Ectodermal cell (in vitro differentiated cells): ENCODE data around the gene ARHGAP9.

Experiments
- H3K27ac ChIP-seq: 2 replicates; pipeline ENCODE4 v1.7.0; 2013; ENCODE audit warnings: mild to moderate bottlenecking, low read depth, low read length; ENCODE audit not compliant: insufficient read depth, poor library complexity, severe bottlenecking
- H3K27me3 ChIP-seq: 2 replicates; pipeline ENCODE4 v1.7.0; 2013; ENCODE audit warnings: mild to moderate bottlenecking, low read length; ENCODE audit not compliant: insufficient read depth, control insufficient read depth, poor library complexity, severe bottlenecking
- H3K36me3 ChIP-seq: one replicate; pipeline ENCODE4 v1.7.0; 2013; ENCODE audit warnings: low read length; ENCODE audit not compliant: control insufficient read depth, insufficient read depth
- H3K4me1 ChIP-seq: one replicate; pipeline ENCODE4 v1.7.0; 2013; ENCODE audit warnings: low read length; ENCODE audit not compliant: control insufficient read depth, insufficient read depth
- H3K4me3 ChIP-seq: 2 replicates; pipeline ENCODE4 v1.7.0; 2013; ENCODE audit warnings: low read depth, low read length, control low read depth; ENCODE audit not compliant: insufficient read depth
- H3K9me3 ChIP-seq: 2 replicates; pipeline ENCODE4 v1.7.0; 2013; ENCODE audit warnings: mild to moderate bottlenecking, low read length, moderate library complexity; ENCODE audit not compliant: control insufficient read depth
- WGBS, 2 experiments: methylation state at CpG; one replicate each; pipeline ENCODE4 v1.1.7; 2013; ENCODE audit warnings: missing lambda C conversion rate in 2 of 2; 5-methylcytosine and 5-hydroxymethylcytosine counted together

Gene ARHGAP9

DNA sequence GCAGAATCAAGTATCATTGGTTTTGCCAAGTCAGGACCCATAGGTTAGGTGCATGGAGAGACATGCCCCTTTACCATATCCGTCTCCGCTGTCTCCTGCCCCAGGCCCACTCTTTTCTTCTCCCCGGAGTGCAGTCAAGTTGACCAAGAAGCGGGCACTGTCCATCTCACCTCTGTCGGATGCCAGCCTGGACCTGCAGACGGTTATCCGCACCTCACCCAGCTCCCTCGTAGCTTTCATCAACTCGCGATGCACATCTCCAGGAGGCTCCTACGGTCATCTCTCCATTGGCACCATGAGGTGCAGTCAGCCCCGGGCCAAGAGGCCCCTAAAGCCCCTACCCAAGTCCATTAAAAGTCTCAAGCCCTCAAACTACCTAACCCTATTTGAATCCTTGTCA lies 15.1 kb downstream of the ARHGAP9 start:
- 93 to 95% methylated on average over 12 of the region's 12 CpGs for WGBS, 2 experiments

DNA sequence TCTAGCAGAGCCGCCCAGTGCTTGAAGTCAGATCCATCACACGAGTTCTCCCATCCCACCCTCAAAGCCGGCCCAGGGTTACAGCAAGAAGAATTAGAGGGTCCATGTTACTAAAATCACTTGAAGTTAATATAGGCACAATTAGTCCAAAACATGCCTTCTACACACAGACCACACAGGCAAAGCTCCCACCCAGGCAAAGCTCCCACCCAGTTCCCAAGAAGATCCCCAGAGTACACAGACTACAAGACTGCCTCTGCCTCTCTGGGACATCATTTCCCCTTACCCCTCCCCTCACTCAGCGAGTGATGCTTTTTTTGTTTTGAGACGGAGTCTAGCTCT lies 16.8 kb downstream of the ARHGAP9 start:
- Histone ChIP-seq H3K36me3 (no peaks in the 10 kb centered on the region), H3K4me1 (peaks cover 24% of the 10 kb centered on the region), H3K9me3 (no peaks in the 10 kb centered on the region), H3K27ac (no peak overlapping the region), H3K27me3 (peaks cover 21% of the 10 kb centered on the region), H3K4me3 (no peak overlapping the region)
- 31 to 36% methylated on average over 5 of the region's 5 CpGs for WGBS, 2 experiments

More for the DNA sequence above, 15.1 kb downstream of the ARHGAP9 start:
- no peaks in the 10 kb centered on the region for H3K36me3 ChIP-seq
- no peaks in the 10 kb centered on the region for H3K9me3 ChIP-seq
- no peak overlapping the region for H3K4me3 ChIP-seq
- H3K4me1 ChIP-seq, result peaks cover 19% of the 10 kb centered on the region
- peaks cover 21% of the 10 kb centered on the region for H3K27me3 ChIP-seq
- no peak overlapping the region for H3K27ac ChIP-seq

DNA sequence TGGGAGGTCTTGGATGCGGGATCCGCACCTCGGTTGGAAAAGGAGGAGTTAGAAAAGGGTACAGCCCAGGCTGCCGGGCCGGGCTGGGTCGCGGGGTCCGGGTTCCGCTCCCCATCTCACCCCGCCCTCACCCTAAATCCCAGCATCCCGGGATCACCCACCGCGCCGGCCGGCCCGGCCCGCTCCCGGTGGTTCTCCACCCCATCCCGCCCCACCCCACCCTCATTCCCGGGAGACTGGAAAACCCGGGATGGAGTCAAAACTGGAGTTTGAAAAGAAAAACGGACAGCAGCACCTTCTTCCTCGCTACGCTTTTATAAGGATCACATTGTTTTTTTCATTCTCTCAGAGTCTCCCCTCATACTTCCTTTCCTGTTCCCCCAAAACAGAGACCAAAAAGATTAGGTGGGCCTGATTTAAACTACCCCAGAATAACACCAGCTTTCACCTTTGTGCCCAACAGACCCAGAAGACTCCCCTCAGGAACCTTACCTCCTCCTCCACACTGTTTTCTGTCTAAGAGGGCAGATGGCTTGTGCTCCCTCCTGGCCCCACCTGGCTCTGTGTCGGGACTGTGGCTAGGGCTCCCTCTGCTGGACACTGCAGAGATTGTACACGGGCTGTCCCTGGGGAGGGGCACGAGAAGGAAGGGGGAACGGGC lies 17.3 kb downstream of the ARHGAP9 start:
- WGBS, 2 experiments, result 0% methylated on average over 28 of the region's 28 CpGs
- Histone ChIP-seq H3K4me3 (peak overlapping the region; percentile 31), H3K9me3 (no peaks in the 10 kb centered on the region), H3K36me3 (no peaks in the 10 kb centered on the region), H3K27ac (peak overlapping the region; percentile 82), H3K4me1 (peaks cover 24% of the 10 kb centered on the region), H3K27me3 (peaks cover 21% of the 10 kb centered on the region)

DNA sequence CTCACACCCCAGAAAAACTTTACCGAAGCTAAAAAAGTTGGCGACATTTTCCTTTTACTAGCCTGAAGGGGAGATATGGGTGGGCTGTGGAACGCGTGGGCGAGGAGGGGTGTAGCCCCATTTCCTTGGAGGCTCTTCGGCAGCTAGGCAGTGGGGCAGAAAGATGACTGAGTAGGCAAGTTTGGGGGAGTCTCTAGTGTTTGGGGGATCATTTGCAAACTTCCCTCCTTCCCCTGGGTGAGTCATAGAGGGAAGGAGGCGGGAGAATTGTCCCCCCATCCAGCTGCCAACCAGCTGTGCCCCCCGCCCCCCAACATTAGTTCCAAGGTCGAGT lies 17.8 kb downstream of the ARHGAP9 start:
- H3K27ac ChIP-seq, result peak overlapping the region; percentile 58

DNA sequence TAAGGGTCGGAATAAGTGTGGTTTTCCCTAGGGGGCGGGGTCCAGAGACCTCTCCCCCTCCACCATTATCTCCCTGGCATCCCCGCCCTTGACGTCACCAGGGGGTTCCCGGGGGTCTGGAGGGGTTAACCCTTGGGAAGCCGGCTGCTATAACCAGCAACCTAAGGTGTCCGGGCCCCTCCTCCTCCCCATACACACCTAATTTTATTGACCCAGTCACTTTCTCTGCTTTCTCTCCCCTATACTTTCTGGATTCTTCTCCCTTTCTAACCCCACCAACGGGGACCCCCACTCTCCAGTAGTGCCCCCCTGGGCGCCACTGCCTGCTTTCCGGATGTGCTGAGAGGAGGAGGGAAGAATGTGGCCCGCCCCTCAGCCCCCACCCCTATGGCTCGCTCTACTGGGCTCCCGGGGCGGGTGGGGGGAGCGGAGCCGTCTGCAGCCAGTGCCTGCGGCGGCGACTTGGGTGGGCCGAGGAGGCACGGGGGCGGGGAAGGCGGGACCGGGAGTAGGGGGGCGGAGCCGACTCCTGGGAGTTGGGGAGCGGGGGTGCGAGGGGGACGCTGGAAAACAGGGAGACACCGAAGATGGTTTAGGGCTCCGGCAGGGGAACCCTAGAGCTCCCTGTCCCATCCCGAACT lies 18.3 kb downstream of the ARHGAP9 start:
- WGBS, 2 experiments, result 0% methylated on average over 31 to 32 of the region's 32 CpGs
- Histone ChIP-seq H3K36me3 (no peaks in the 10 kb centered on the region), H3K9me3 (no peaks in the 10 kb centered on the region), H3K27ac (peak overlapping the region; percentile 64), H3K4me3 (peak overlapping the region; percentile 31), H3K4me1 (peaks cover 24% of the 10 kb centered on the region), H3K27me3 (peaks cover 21% of the 10 kb centered on the region)

More for the DNA sequence above, 17.8 kb downstream of the ARHGAP9 start:
- Histone ChIP-seq H3K36me3 (no peaks in the 10 kb centered on the region), H3K4me1 (peaks cover 24% of the 10 kb centered on the region), H3K9me3 (no peaks in the 10 kb centered on the region), H3K27me3 (peaks cover 21% of the 10 kb centered on the region), H3K4me3 (peak overlapping the region; percentile 31)
- 1% methylated on average over 8 to 9 of the region's 9 CpGs for WGBS, 2 experiments

DNA sequence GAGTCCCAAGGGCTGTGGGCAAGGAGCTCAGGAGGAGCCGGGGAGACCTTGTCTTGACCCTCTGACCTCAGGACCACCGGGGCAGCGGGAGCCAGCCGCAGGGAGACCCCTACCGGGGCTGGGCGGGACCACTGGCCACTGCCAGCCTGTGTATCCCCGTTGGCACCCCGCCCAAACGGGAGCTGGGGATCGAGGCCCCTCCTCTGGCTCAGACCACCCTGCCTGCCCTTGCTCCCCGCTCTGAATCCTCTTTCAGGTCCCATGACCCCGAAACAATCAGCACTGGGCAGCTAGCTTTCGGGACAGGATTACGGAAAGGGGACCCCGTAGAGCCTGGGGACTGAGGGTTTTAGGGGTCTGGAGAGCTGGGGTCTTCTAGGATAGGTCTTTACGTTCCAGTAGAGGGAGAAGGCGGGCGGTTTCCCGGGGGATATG lies 18.8 kb downstream of the ARHGAP9 start:
- peak overlapping the region; percentile 31 for H3K4me3 ChIP-seq
- 0% methylated on average over 19 of the region's 19 CpGs for WGBS, 2 experiments
- no peaks in the 10 kb centered on the region for H3K9me3 ChIP-seq
- peaks cover 24% of the 10 kb centered on the region for H3K4me1 ChIP-seq
- peaks cover 21% of the 10 kb centered on the region for H3K27me3 ChIP-seq
- H3K36me3 ChIP-seq, result no peaks in the 10 kb centered on the region
- peak overlapping the region; percentile 64 for H3K27ac ChIP-seq

DNA sequence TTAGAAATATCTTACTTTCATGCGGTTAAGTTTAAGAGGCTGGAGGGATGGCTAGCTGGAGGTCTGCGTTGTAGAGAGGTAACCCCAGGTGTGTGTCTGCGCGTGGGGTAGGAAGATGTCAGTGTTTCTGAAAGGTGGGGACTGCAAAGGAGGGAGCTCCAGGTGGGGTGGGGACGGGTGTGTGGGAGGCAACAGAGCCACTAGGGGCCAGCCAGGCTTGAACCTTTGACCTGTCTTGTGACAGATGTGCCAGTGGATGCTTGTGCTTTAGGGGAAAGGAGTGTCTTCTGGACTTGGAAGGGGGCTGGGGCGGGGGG lies 19.2 kb downstream of the ARHGAP9 start:
- H3K4me3 ChIP-seq, result no peak overlapping the region
- 1 to 2% methylated on average over 6 of the region's 6 CpGs for WGBS, 2 experiments
- peaks cover 21% of the 10 kb centered on the region for H3K27me3 ChIP-seq
- no peaks in the 10 kb centered on the region for H3K36me3 ChIP-seq
- no peak overlapping the region for H3K27ac ChIP-seq
- H3K4me1 ChIP-seq, result peaks cover 27% of the 10 kb centered on the region
- H3K9me3 ChIP-seq, result no peaks in the 10 kb centered on the region

DNA sequence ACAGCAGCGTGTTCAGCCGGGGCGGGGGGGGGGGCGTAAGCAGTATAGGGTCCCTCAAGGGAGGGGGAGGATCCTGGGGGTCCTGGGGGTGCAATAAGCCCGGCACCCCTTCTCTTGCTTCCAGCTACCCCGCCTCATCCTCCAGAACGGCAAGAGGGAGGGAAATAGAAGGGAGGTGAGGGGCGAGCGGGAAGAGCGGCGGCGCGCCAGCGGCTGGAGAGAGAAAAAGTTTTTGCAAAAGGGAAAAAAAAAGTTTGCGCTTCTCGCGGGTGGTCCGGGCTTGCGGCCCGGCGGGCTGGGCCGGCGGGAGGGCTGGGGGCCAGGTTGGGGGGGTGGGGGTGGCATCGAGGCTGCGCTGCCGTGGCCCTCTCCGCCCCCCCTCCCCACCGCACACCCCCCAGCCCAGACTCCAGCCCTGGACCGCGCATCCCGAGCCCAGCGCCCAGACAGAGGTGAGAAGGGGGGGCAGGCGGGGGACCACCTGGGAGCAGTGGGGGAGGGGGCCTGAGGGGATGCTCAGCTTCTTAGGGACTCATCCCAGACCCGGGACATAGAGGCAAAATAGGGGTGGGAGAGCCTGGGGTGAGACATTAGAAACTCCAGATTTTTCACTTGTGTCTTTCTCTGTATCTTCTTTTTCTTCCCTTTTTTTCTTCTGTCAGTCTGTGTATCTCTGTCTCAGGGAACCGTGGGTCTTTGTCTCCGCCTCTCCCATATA lies 19.8 kb downstream of the ARHGAP9 start, which contains the start of gene GLI1:
Gene GLI1, plus strand, starts transcription at position 36 of the 718 bp plus-strand sequence. CDS start 3,907 bp downstream, outside the sequence.
- Histone ChIP-seq H3K4me1 (peaks cover 32% of the 10 kb centered on the region), H3K36me3 (no peaks in the 10 kb centered on the region), H3K4me3 (peak within 1 kb of the TSS; percentile 48), H3K27ac (no peak within 1 kb of the TSS), H3K27me3 (peaks cover 21% of the 10 kb centered on the region), H3K9me3 (no peaks in the 10 kb centered on the region)
- WGBS, 2 experiments, result 0 to 1% methylated on average over 20 to 35 of the region's 36 CpGs

DNA sequence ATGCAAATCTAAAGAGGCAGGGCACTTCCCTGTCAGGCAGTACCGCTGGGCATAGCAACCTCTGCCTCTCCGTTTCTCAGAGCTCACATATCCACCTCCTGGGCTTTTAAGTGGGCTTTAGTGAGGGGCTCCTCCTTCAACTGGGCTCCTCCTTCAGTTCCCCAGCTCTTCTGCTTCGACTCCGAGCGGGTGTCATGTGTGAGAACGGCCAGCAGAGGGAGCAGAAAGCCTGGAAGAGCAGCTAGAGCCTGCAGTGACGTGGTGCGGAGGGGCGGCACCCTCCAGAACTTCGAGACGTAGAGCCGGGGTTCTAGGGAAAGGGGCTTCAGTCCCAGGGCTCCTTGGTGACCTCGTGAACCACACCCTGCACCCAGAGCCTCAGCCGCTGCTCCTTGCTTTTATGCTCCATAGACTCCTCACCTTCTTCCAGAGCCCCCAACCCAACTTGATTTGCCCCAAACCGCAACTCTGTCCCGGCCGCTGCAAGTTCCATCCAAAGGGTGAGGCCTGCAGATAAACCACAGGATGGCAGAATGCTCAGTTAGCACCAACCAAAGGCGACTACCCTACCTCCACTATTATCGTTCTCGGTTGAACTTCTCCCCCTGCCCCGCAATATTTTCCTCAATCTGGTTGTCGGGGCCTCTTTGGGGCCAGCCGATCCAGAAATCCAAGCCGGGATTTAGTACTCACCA lies 20.5 kb downstream of the ARHGAP9 start:
- 0 to 1% methylated on average over 24 of the region's 24 CpGs for WGBS, 2 experiments
- H3K4me3 ChIP-seq, result peak overlapping the region; percentile 48
- peaks cover 36% of the 10 kb centered on the region for H3K4me1 ChIP-seq
- no peaks in the 10 kb centered on the region for H3K36me3 ChIP-seq
- no peak overlapping the region for H3K27ac ChIP-seq
- H3K27me3 ChIP-seq, result peaks cover 21% of the 10 kb centered on the region
- H3K9me3 ChIP-seq, result no peaks in the 10 kb centered on the region

DNA sequence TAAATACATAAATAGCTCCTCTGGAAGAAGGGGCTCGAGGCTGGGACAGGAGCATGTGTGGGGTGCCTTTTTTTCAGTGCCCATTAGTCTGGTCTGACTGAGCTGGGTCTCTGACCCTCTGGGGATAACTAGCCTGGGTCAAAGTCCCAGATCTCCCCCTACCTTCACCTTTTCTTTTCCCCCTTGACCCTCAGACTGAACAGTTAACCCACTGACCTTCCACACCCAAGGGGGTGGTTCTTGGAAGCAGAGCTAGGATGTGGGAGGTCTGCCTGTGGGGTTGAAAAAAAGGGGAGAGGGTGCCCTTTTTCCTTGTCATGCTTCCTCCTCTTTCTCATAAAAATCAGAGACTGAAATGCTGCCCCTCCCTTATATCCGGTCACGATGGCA lies 21.0 kb downstream of the ARHGAP9 start:
- peak overlapping the region; percentile 48 for H3K4me3 ChIP-seq
- H3K27ac ChIP-seq, result no peak overlapping the region
- no peaks in the 10 kb centered on the region for H3K9me3 ChIP-seq
- 25 to 32% methylated on average over 3 of the region's 3 CpGs for WGBS, 2 experiments
- H3K36me3 ChIP-seq, result no peaks in the 10 kb centered on the region
- peaks cover 21% of the 10 kb centered on the region for H3K27me3 ChIP-seq
- H3K4me1 ChIP-seq, result peaks cover 36% of the 10 kb centered on the region
